Panc1 (cell line): ENCODE results near the gene SYT1. TPM values are rescaled to one million over a fixed set of nuclear protein-coding genes. Genes with fewer than 3 reads are reported as not detected.

Source experiments
- ATAC-seq: fragments of 200-7000 bp; cut with Tn5 transposase; 2 replicates; pipeline ENCODE4 v1.9.1; 2020; ENCODE audit warnings: mild to moderate bottlenecking, moderate library complexity
- BruUV-seq: library from RNA; stranded (reverse); fragments of 400-500 nt; replicated peaks from 2 replicates; lab custom pipeline; 2021; lab: Mats Ljungman, UMichigan
- CTCF ChIA-PET: fragments of 300-600 bp; sonication (Branson Sonifier 250); formaldehyde crosslinking; loops from one replicate; lab custom pipeline; 2022; ENCODE audit warnings: antibody characterized with exemption; lab: Charles Lee
- POLR2A ChIA-PET: fragments of 300-600 bp; sonication (Branson Sonifier 250); formaldehyde crosslinking; loops from one replicate; lab custom pipeline; 2022; ENCODE audit warnings: antibody characterized with exemption; lab: Charles Lee
- DNase-seq: peaks from one replicate; pipeline ENCODE4 v3.0.0-alpha.2; 2010; ENCODE audit warnings: low read depth, low spot score
- H3K27ac ChIP-seq: 2 replicates; pipeline ENCODE4 v1.5.1; 2011; ENCODE audit warnings: mild to moderate bottlenecking, low read length, inconsistent platforms
- H3K27me3 ChIP-seq: fragments of 200-500 bp; sonication (Bioruptor generic); 2 replicates; pipeline ENCODE4 v1.6.0; 2014; ENCODE audit warnings: low read length, inconsistent platforms; ENCODE audit not compliant: control insufficient read depth, insufficient read depth
- H3K36me3 ChIP-seq: fragments of 200-500 bp; sonication (Bioruptor generic); 2 replicates; pipeline ENCODE4 v1.5.1; 2014; ENCODE audit warnings: inconsistent platforms, mild to moderate bottlenecking, low read length, moderate library complexity; ENCODE audit not compliant: control insufficient read depth, insufficient read depth
- H3K4me1 ChIP-seq: 2 replicates; pipeline ENCODE4 v1.5.1; 2011; ENCODE audit warnings: inconsistent platforms, mild to moderate bottlenecking, low read length, moderate library complexity; ENCODE audit not compliant: control insufficient read depth, insufficient read depth
- H3K4me3 ChIP-seq, 2 experiments: 2 replicates each; pipeline ENCODE4 v1.5.1; 2011 to 2012; ENCODE audit warnings: low read depth in 2 of 2, low read length in 2 of 2, mild to moderate bottlenecking in 2 of 2, inconsistent platforms in 1 of 2, moderate library complexity in 1 of 2
- H3K9me3 ChIP-seq: fragments of 200-500 bp; sonication (Bioruptor generic); 2 replicates; pipeline ENCODE4 v1.5.1; 2014; ENCODE audit warnings: low read depth, mild to moderate bottlenecking, inconsistent platforms, low read length, moderate library complexity; ENCODE audit not compliant: control insufficient read depth, insufficient read depth
- CTCF ChIP-seq: fragments of 450-650 bp; IDR thresholded peaks from 2 replicates; pipeline ENCODE4 v1.5.1; 2017; ENCODE audit warnings: mild to moderate bottlenecking
- POLR2AphosphoS5 ChIP-seq: IDR thresholded peaks from 2 replicates; pipeline ENCODE4 v1.6.1; 2012; ENCODE audit warnings: mild to moderate bottlenecking, low read depth, low read length, moderate library complexity
- REST ChIP-seq, 2 experiments: IDR thresholded peaks; 2 replicates each; pipeline ENCODE4 v1.6.1; 2011 to 2012; ENCODE audit warnings: low read depth in 2 of 2, control low read depth in 1 of 2, low read length in 1 of 2, mild to moderate bottlenecking in 1 of 2, moderate library complexity in 1 of 2; ENCODE audit not compliant: insufficient read depth in 1 of 2
- SIN3A ChIP-seq: IDR thresholded peaks from 2 replicates; pipeline ENCODE4 v1.6.1; 2012; ENCODE audit warnings: low read depth, mild to moderate bottlenecking, low read length, moderate library complexity, borderline replicate concordance; ENCODE audit not compliant: insufficient read depth
- TCF7L2 ChIP-seq: IDR thresholded peaks from 2 replicates; pipeline ENCODE4 v1.6.1; 2011; ENCODE audit warnings: mild to moderate bottlenecking, low read depth, low read length, inconsistent platforms
- in situ Hi-C: cut with HindIII; loops from 2 replicates; pipeline ENCODE4 v1.10.0; 2016; ENCODE audit warnings: low sequenced_read_pairs, low pct_unique_long_range_greater_than_20kb
- intact Hi-C: fragments of 100-400 bp; cut with micrococcal nuclease; formaldehyde crosslinking; loops from one replicate; pipeline ENCODE4 v1.10.0; 2022; ENCODE audit not compliant: unreplicated experiment
- total RNA-seq: library from RNA; stranded (reverse); gene quantifications from one replicate; pipeline ENCODE4 v1.2.1, GENCODE V29; 2021; ENCODE audit not compliant: unreplicated experiment

The SYT1 gene
- total RNA-seq, 1 experiment from 2014 or later: 3.0 TPM

GRCh38 chr12:79058342-79058741 is 193.8 kb downstream of the SYT1 start:
- ATAC-seq (0 out of 2 replicates have a peak, but pooled peaks have one; percentile 42), DNase-seq (no peak)
- ChIA-PET CTCF (no interaction called here), POLR2A (no interaction called here)
- H3K4me1 ChIP-seq: no peaks in the 10 kb centered on the region
- no peaks in the 10 kb centered on the region for H3K36me3 ChIP-seq
- no peaks in the 10 kb centered on the region for H3K27me3 ChIP-seq
- no TSS peak for BruUV-seq
- no peak overlapping the region for H3K27ac ChIP-seq
- intact Hi-C loops (no loop called here), in situ Hi-C loops (no loop called here)
- H3K9me3 ChIP-seq: no peaks in the 10 kb centered on the region
- TF ChIP-seq TCF7L2 (no peak), CTCF (no peak), SIN3A (no peak), POLR2AphosphoS5 (no peak), REST (IDR thresholded peaks at IDR 0.05; ENCODE audit: insufficient read depth in 1 of 2, low read depth in 2 of 2, low read length in 1 of 2) (no peak)
- H3K4me3 ChIP-seq: no peak overlapping the region

GRCh38 chr12:79059557-79059956 is 195.0 kb downstream of the SYT1 start:
- no peaks in the 10 kb centered on the region for H3K36me3 ChIP-seq
- POLR2A ChIA-PET: no interaction called here
- BruUV-seq: no TSS peak
- ATAC-seq (no peak), DNase-seq (no peak)
- H3K4me3 ChIP-seq: no peak overlapping the region
- no peak overlapping the region for H3K27ac ChIP-seq
- H3K9me3 ChIP-seq: no peaks in the 10 kb centered on the region
- H3K4me1 ChIP-seq: no peaks in the 10 kb centered on the region
- in situ Hi-C loops (no loop called here), intact Hi-C loops (no loop called here)
- CTCF ChIA-PET: no interaction called here
- TF ChIP-seq SIN3A (no peak), CTCF (no peak), POLR2AphosphoS5 (no peak), TCF7L2 (no peak), REST (IDR thresholded peaks at IDR 0.05; ENCODE audit: insufficient read depth in 1 of 2, low read depth in 2 of 2, low read length in 1 of 2) (no peak)
- no peaks in the 10 kb centered on the region for H3K27me3 ChIP-seq
